Endodermal cell (in vitro differentiated cells): Measurements from ENCODE around the gene UNC13B. TPM values are rescaled to one million over a fixed set of nuclear protein-coding genes. Genes with fewer than 3 reads are reported as not detected.

ENCODE experiments used
- DNase-seq: peaks from one replicate; pipeline ENCODE4 v3.0.0-alpha.2; 2017
- H3K27ac ChIP-seq: 2 replicates; pipeline ENCODE4 v1.5.1; 2013; ENCODE audit warnings: mild to moderate bottlenecking, low read depth, low read length, moderate library complexity
- H3K27me3 ChIP-seq: 2 replicates; pipeline ENCODE4 v1.6.1; 2013; ENCODE audit warnings: mild to moderate bottlenecking, low read length, moderate library complexity; ENCODE audit not compliant: insufficient read depth, control insufficient read depth, poor library complexity, severe bottlenecking
- H3K36me3 ChIP-seq: 2 replicates; pipeline ENCODE4 v1.7.0; 2013; ENCODE audit warnings: mild to moderate bottlenecking, low read length, moderate library complexity; ENCODE audit not compliant: control insufficient read depth, insufficient read depth
- H3K4me1 ChIP-seq: one replicate; pipeline ENCODE4 v1.7.0; 2013; ENCODE audit warnings: low read length; ENCODE audit not compliant: control insufficient read depth, insufficient read depth
- H3K4me3 ChIP-seq: 2 replicates; pipeline ENCODE4 v1.5.1; 2013; ENCODE audit warnings: mild to moderate bottlenecking, low read length, moderate library complexity
- H3K9ac ChIP-seq: 2 replicates; pipeline ENCODE4 v1.6.1; 2013; ENCODE audit warnings: mild to moderate bottlenecking, low read length, moderate library complexity; ENCODE audit not compliant: poor library complexity, severe bottlenecking; ENCODE audit errors: extremely low read depth
- H3K9me3 ChIP-seq: 2 replicates; pipeline ENCODE4 v1.6.1; 2013; ENCODE audit warnings: mild to moderate bottlenecking, low read length, moderate library complexity; ENCODE audit not compliant: control insufficient read depth
- H3K27ac Mint-ChIP-seq: 2 replicates; pipeline ENCODE4 v1.8.0; 2020; ENCODE audit warnings: mixed read lengths
- H3K27me3 Mint-ChIP-seq: 2 replicates; pipeline ENCODE4 v1.8.0; 2021; ENCODE audit warnings: mild to moderate bottlenecking, mixed read lengths; ENCODE audit not compliant: insufficient read depth
- H3K36me3 Mint-ChIP-seq: 2 replicates; pipeline ENCODE4 v1.8.0; 2020; ENCODE audit warnings: low read depth, mixed read lengths
- H3K4me1 Mint-ChIP-seq: 2 replicates; pipeline ENCODE4 v1.8.0; 2020; ENCODE audit warnings: mixed read lengths
- H3K4me3 Mint-ChIP-seq: 2 replicates; pipeline ENCODE4 v1.8.0; 2020; ENCODE audit warnings: mild to moderate bottlenecking, moderate library complexity, mixed read lengths
- H3K9me3 Mint-ChIP-seq: 2 replicates; pipeline ENCODE4 v1.8.0; 2020; ENCODE audit warnings: mild to moderate bottlenecking, mixed read lengths
- WGBS, 2 experiments: methylation state at CpG; one replicate each; pipeline versions ENCODE4 v1.1.5 to v1.1.7; 2013; ENCODE audit warnings: missing lambda C conversion rate in 2 of 2, mixed read lengths in 1 of 2; ENCODE audit not compliant: insufficient coverage in 1 of 2, insufficient read length in 1 of 2; 5-methylcytosine and 5-hydroxymethylcytosine counted together
- total RNA-seq, 2 donors: library from RNA; stranded (reverse); fragmentation: NEBNext Ultra II Directional in 1 of 2; extraction: Animal tissue kit (Norgen Biotek cat#: 25700) in 1 of 2; gene quantifications; 2 replicates in 1 of 2; 3 replicates in 1 of 2; pipeline ENCODE4 v1.2.1, GENCODE V29; 2021
- TF ChIP-seq, protein P1 (sequence below): fragments of 200-600 bp; sonication (generic); conservative IDR thresholded peaks from 2 replicates; pipeline ENCODE4 v1.5.0; 2021; ENCODE audit warnings: antibody characterized with exemption, mild to moderate bottlenecking

The UNC13B gene
- total RNA-seq, 2 donors from 2014 or later: 53.9 to 57.2 TPM

DNA sequence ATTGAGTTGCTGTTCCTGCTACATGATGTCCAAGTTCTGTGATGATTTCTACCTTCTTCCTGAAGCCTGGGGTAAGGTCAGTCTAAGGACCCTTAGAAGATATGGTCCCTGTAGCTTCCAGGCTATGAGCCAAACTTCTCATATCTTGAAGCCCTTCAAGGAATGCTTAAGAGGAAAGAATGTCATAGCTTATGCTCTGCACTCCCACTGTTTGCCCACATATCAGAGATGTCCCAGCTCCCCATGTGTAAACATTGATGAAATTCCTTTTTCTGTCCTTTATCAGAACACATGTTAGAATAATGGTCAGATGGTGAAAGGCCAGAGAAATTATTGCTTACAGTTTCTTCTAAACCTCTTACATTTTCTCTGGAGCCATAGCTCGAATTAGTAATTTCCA is 286.7 kb downstream of the UNC13B start:
- TF ChIP-seq, protein P1, sequence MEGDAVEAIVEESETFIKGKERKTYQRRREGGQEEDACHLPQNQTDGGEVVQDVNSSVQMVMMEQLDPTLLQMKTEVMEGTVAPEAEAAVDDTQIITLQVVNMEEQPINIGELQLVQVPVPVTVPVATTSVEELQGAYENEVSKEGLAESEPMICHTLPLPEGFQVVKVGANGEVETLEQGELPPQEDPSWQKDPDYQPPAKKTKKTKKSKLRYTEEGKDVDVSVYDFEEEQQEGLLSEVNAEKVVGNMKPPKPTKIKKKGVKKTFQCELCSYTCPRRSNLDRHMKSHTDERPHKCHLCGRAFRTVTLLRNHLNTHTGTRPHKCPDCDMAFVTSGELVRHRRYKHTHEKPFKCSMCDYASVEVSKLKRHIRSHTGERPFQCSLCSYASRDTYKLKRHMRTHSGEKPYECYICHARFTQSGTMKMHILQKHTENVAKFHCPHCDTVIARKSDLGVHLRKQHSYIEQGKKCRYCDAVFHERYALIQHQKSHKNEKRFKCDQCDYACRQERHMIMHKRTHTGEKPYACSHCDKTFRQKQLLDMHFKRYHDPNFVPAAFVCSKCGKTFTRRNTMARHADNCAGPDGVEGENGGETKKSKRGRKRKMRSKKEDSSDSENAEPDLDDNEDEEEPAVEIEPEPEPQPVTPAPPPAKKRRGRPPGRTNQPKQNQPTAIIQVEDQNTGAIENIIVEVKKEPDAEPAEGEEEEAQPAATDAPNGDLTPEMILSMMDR: no peak
- no peak overlapping the region for H3K27ac Mint-ChIP-seq
- peak overlapping the region; percentile 28 for H3K4me3 ChIP-seq
- H3K4me1 Mint-ChIP-seq: peaks cover 16% of the 10 kb centered on the region
- H3K4me1 ChIP-seq: peaks cover 3% of the 10 kb centered on the region
- 90 to 93% methylated on average over 1 of the region's 1 CpG for WGBS, 2 experiments
- no peaks in the 10 kb centered on the region for H3K36me3 ChIP-seq
- no peak for DNase-seq
- no peaks in the 10 kb centered on the region for H3K9me3 ChIP-seq
- H3K36me3 Mint-ChIP-seq: no peaks in the 10 kb centered on the region
- H3K4me3 Mint-ChIP-seq: no peak overlapping the region
- peaks cover 4% of the 10 kb centered on the region for H3K9me3 Mint-ChIP-seq
- peaks cover 33% of the 10 kb centered on the region for H3K27me3 Mint-ChIP-seq
- H3K27ac ChIP-seq: no peak overlapping the region
- H3K27me3 ChIP-seq: peaks cover 12% of the 10 kb centered on the region
- no peak overlapping the region for H3K9ac ChIP-seq

DNA sequence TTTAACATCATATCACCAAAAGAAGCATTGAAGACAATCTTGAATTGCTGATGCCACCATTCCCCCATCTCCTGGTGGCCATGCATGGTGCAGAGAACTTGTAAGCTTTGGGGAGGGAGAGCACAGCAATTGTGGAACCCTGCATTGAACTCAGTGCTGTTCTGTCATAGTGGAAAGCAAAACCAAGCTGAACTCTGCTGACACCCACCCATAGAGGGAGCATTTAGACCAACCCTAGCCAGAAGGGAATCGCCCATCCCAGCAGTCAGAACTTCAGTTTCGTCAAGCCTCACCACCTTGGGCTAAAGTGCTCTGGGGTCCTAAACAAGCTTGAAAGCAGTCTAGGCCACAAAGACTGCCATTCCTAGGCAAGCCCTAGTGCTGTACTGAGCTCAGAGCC is 290.7 kb downstream of the UNC13B start:
- Histone ChIP-seq H3K9me3 (peaks cover 12% of the 10 kb centered on the region), H3K4me1 (peaks cover 7% of the 10 kb centered on the region), H3K27me3 (peaks cover 2% of the 10 kb centered on the region), H3K4me3 (no peak overlapping the region), H3K36me3 (no peaks in the 10 kb centered on the region), H3K9ac (no peak overlapping the region), H3K27ac (no peak overlapping the region)
- Mint-ChIP-seq H3K9me3 (peaks cover 9% of the 10 kb centered on the region), H3K4me1 (peaks cover 32% of the 10 kb centered on the region), H3K36me3 (no peaks in the 10 kb centered on the region), H3K27me3 (peaks cover 23% of the 10 kb centered on the region), H3K4me3 (no peak overlapping the region), H3K27ac (no peak overlapping the region)
- 93% methylated on average over 2 of the region's 2 CpGs for WGBS, 2 experiments
- TF ChIP-seq, protein P1: peak; percentile 66
- DNase-seq: peak; percentile 53

DNA sequence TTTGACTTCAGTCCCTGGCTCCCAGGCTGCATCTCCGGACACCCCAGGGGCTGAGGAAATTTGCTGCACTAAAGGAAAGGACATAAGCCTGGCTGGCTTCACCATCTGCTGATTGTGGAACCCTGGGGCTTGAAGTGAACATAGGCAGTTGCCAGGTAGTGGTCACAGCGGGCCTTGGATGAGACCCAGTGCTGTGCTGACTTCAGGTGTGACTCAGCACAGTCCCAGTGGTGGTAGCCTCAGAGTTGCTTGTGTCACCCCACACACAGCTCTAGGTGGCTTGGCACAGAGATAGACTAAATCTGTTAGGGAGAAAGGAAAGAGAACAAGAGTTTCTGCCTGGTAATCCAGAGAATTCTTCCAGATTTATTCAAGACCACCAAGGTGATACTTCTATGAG is 292.0 kb downstream of the UNC13B start:
- DNase-seq: no peak
- 95% methylated on average over 2 of the region's 2 CpGs for WGBS, 2 experiments
- Mint-ChIP-seq H3K36me3 (no peaks in the 10 kb centered on the region), H3K27me3 (peaks cover 22% of the 10 kb centered on the region), H3K9me3 (peaks cover 11% of the 10 kb centered on the region), H3K4me1 (peaks cover 33% of the 10 kb centered on the region), H3K4me3 (no peak overlapping the region), H3K27ac (no peak overlapping the region)
- peaks cover 4% of the 10 kb centered on the region for H3K4me1 ChIP-seq
- TF ChIP-seq, protein P1: no peak
- H3K4me3 ChIP-seq: no peak overlapping the region
- no peaks in the 10 kb centered on the region for H3K27me3 ChIP-seq
- H3K9me3 ChIP-seq: peaks cover 12% of the 10 kb centered on the region
- H3K36me3 ChIP-seq: no peaks in the 10 kb centered on the region
- no peak overlapping the region for H3K27ac ChIP-seq
- H3K9ac ChIP-seq: no peak overlapping the region

Other genes starting within 250 kb of the UNC13B start
- gene PHF24, start 203.7 kb upstream of the UNC13B start, total RNA-seq: 1 to 10 TPM; 1.9 to 2.7 TPM
- 10 to 100 TPM; 19.8 to 40.1 TPM for gene DNAJB5, start 172.3 kb upstream of the UNC13B start, total RNA-seq
- gene VCP, start 89.4 kb upstream of the UNC13B start, total RNA-seq: 100 to 1,000 TPM; 497 to 510 TPM
- gene FANCG, start 82.1 kb upstream of the UNC13B start, total RNA-seq: 100 to 1,000 TPM in 1 of 2 donors, 10 to 100 TPM in 1; 94.7 to 112 TPM
- 10 to 100 TPM; 29.6 to 34.9 TPM for gene PIGO, start 65.4 kb upstream of the UNC13B start, total RNA-seq
- gene STOML2, start 58.9 kb upstream of the UNC13B start, total RNA-seq: 100 to 1,000 TPM; 158 to 201 TPM
- 10 to 100 TPM; 21.1 to 22.7 TPM for gene ATOSB, start 46.1 kb upstream of the UNC13B start, total RNA-seq